ENCODE measurements around the gene GCSAML. TPM values are rescaled to one million over a fixed set of nuclear protein-coding genes. Genes with fewer than 3 reads are reported as not detected.

The GCSAML gene
- total RNA-seq, 4 donors from 2014 or later, result 0.14 to 0.32 (median 0.20) TPM; not detected in 1

GRCh38 chr1:247588060-247588459, 39.1 kb downstream of the GCSAML start, which contains the start of gene OR2G2:
Gene OR2G2 (plus strand): TSS chr1:247588360. CDS start chr1:247588360, 0 bp downstream.
- Histone ChIP-seq H3K9me3 (no peaks in the 10 kb centered on the region), H3K36me3 (no peaks in the 10 kb centered on the region), H3K4me1 (no peaks in the 10 kb centered on the region), H3K27me3 (no peaks in the 10 kb centered on the region), H3K4me3 (no peak within 1 kb of the TSS), H3K27ac (no peak within 1 kb of the TSS)
- in situ Hi-C loops (cut with MboI; ENCODE audit: low pct_ligation_motif_present in 1 of 4, low pct_unique_long_range_greater_than_20kb in 1 of 4, low sequenced_read_pairs in 3 of 4), result no loop called here
- WGBS, 2 donors (ENCODE audit: low coverage in 1 of 2), result 80 to 86% methylated on average over 2 of the region's 2 CpGs
- no peak for DNase-seq
- intact Hi-C loops (cut with DNase I; ENCODE audit: low total_unique reads), result no loop called here
- TF ChIP-seq CTCF (IDR thresholded peaks at IDR 0.05) (no peak), POLR2AphosphoS5 (IDR thresholded peaks at IDR 0.05) (no peak), POLR2A (IDR thresholded peaks at IDR 0.05) (no peak), EP300 (IDR thresholded peaks at IDR 0.05; ENCODE audit: low read depth) (no peak)

- Histone ChIP-seq H3K9me3 (no peaks in the 10 kb centered on the region), H3K4me3 (no peak within 1 kb of the TSS), H3K27me3 (no peaks in the 10 kb centered on the region), H3K36me3 (no peaks in the 10 kb centered on the region), H3K27ac (no peak within 1 kb of the TSS), H3K4me1 (no peaks in the 10 kb centered on the region)
- intact Hi-C loops (cut with DNase I; ENCODE audit: low total_unique reads), result loop anchor here (5.0 kb wide), 1 partner anchor 818 kb away; no protein-coding TSS in a partner anchor
- 65 to 75% methylated on average over 2 of the region's 2 CpGs for WGBS, 2 donors (ENCODE audit: low coverage in 1 of 2)
- DNase-seq, result no peak
- TF ChIP-seq EP300 (IDR thresholded peaks at IDR 0.05; ENCODE audit: low read depth), result no peak
- TF ChIP-seq POLR2A (IDR thresholded peaks at IDR 0.05), result no peak
- TF ChIP-seq CTCF (IDR thresholded peaks at IDR 0.05), result no peak
- TF ChIP-seq POLR2AphosphoS5 (IDR thresholded peaks at IDR 0.05), result no peak
- in situ Hi-C loops (cut with MboI; ENCODE audit: low pct_ligation_motif_present in 1 of 4, low pct_unique_long_range_greater_than_20kb in 1 of 4, low sequenced_read_pairs in 3 of 4), result no loop called here
Observed at GRCh38 chr1:247605286-247605685, 56.4 kb downstream of the GCSAML start, which contains the start of gene OR2G3. Gene OR2G3 (plus strand): TSS chr1:247605586. CDS start chr1:247605586, 0 bp downstream.

- TF ChIP-seq EP300 (IDR thresholded peaks at IDR 0.05; ENCODE audit: low read depth) (no peak), POLR2A (IDR thresholded peaks at IDR 0.05) (no peak), POLR2AphosphoS5 (IDR thresholded peaks at IDR 0.05) (no peak), CTCF (IDR thresholded peaks at IDR 0.05) (no peak)
- 49 to 55% methylated on average over 1 of the region's 1 CpG for WGBS, 2 donors (ENCODE audit: low coverage in 1 of 2)
- Histone ChIP-seq H3K27ac (no peak overlapping the region), H3K36me3 (no peaks in the 10 kb centered on the region), H3K4me3 (no peak overlapping the region), H3K9me3 (no peaks in the 10 kb centered on the region), H3K4me1 (no peaks in the 10 kb centered on the region), H3K27me3 (no peaks in the 10 kb centered on the region)
- intact Hi-C loops (cut with DNase I; ENCODE audit: low total_unique reads), result no loop called here
- in situ Hi-C loops (cut with MboI; ENCODE audit: low pct_ligation_motif_present in 1 of 4, low pct_unique_long_range_greater_than_20kb in 1 of 4, low sequenced_read_pairs in 3 of 4), result no loop called here
- no peak for DNase-seq
Observed at GRCh38 chr1:247613405-247613804, 64.5 kb downstream of the GCSAML start.

GRCh38 chr1:247614625-247615024, 65.7 kb downstream of the GCSAML start:
- Histone ChIP-seq H3K36me3 (no peaks in the 10 kb centered on the region), H3K27me3 (no peaks in the 10 kb centered on the region), H3K4me3 (no peak overlapping the region), H3K4me1 (no peaks in the 10 kb centered on the region), H3K27ac (no peak overlapping the region), H3K9me3 (no peaks in the 10 kb centered on the region)
- no peak for DNase-seq
- TF ChIP-seq POLR2A (IDR thresholded peaks at IDR 0.05) (no peak), EP300 (IDR thresholded peaks at IDR 0.05; ENCODE audit: low read depth) (no peak), CTCF (IDR thresholded peaks at IDR 0.05) (no peak), POLR2AphosphoS5 (IDR thresholded peaks at IDR 0.05) (no peak)
- in situ Hi-C loops (cut with MboI; ENCODE audit: low pct_ligation_motif_present in 1 of 4, low pct_unique_long_range_greater_than_20kb in 1 of 4, low sequenced_read_pairs in 3 of 4) (no loop called here), intact Hi-C loops (cut with DNase I; ENCODE audit: low total_unique reads) (no loop called here)
- WGBS, 2 donors (ENCODE audit: low coverage in 1 of 2), result 80% methylated on average over 5 of the region's 5 CpGs; no CpG with 5 or more reads in 1 of the 2 donors

Small RNA genes lying within 50 kb of the gene (small RNA-seq; reads per million reads assigned to genes)
- 0 reads per million in 4 donors for gene RF00026

Other genes starting within 250 kb of the GCSAML start
- 10 to 100 TPM; 12.4 to 35.8 (median 28.7) TPM for gene ZNF496, start 217.3 kb upstream of the GCSAML start, total RNA-seq
- gene NLRP3, start 133.0 kb upstream of the GCSAML start, total RNA-seq, result 1 to 10 TPM in 1 of 4 donors, under 1 TPM in 2, not detected in 1; 0.75 to 1.7 (median 0.82) TPM
- not detected for gene OR2B11, start 91.0 kb upstream of the GCSAML start, total RNA-seq
- not detected for gene OR2C3, start 12.7 kb upstream of the GCSAML start, total RNA-seq
- gene OR2G2, start 39.2 kb downstream of the GCSAML start, total RNA-seq, result not detected
- gene OR2G3, start 56.5 kb downstream of the GCSAML start, total RNA-seq, result not detected
- not detected for gene OR13G1, start 130.6 kb downstream of the GCSAML start, total RNA-seq
- not detected for gene OR6F1, start 167.5 kb downstream of the GCSAML start, total RNA-seq
- 1 to 10 TPM in 1 of 4 donors, under 1 TPM in 1, not detected in 2; 0.82 to 1.4 TPM for gene OR14K1, start 189.5 kb downstream of the GCSAML start, total RNA-seq
- not detected for gene OR14A2, start 199.0 kb downstream of the GCSAML start, total RNA-seq
- not detected for gene OR1C1, start 211.4 kb downstream of the GCSAML start, total RNA-seq